Aorta (tissue), 5 donors: ENCODE results near the gene PGBD1. TPM values are rescaled to one million over a fixed set of nuclear protein-coding genes. Genes with fewer than 3 reads are reported as not detected.
"Not testable (repeated sequence)": the region's sequence is repeated elsewhere in the genome, so short reads cannot be mapped to it uniquely, and the experiment has no call there.

ENCODE experiments used
- ATAC-seq: fragments of 200-7000 bp; cut with Tn5 transposase; one replicate; pipeline ENCODE4 v1.9.1; 2022; ENCODE audit warnings: moderate library complexity; ENCODE audit not compliant: low FRiP score
- DNase-seq, 2 donors: peaks; one replicate each; pipeline ENCODE4 v3.0.0-alpha.2; 2020
- H3K27ac ChIP-seq, 2 donors: one replicate each; pipeline ENCODE4 v1.5.1; 2013; ENCODE audit warnings: low read length in 2 of 2, mild to moderate bottlenecking in 2 of 2, moderate library complexity in 2 of 2, control low read depth in 1 of 2, inconsistent platforms in 1 of 2, low read depth in 1 of 2
- H3K27me3 ChIP-seq, 2 donors: one replicate each; pipeline ENCODE4 v1.6.1; 2013; ENCODE audit warnings: control low read depth in 1 of 2, low read length in 1 of 2, mild to moderate bottlenecking in 1 of 2, moderate library complexity in 1 of 2; ENCODE audit not compliant: insufficient read depth in 2 of 2, control insufficient read depth in 1 of 2
- H3K36me3 ChIP-seq, 2 donors: one replicate each; pipeline ENCODE4 v1.6.1; 2013; ENCODE audit warnings: control low read depth in 1 of 2, low read length in 1 of 2, mild to moderate bottlenecking in 1 of 2; ENCODE audit not compliant: insufficient read depth in 2 of 2, control insufficient read depth in 1 of 2
- H3K4me1 ChIP-seq, 2 donors: one replicate each; pipeline ENCODE4 v1.6.1; 2013; ENCODE audit warnings: low read length in 2 of 2, control low read depth in 1 of 2, mild to moderate bottlenecking in 1 of 2, moderate library complexity in 1 of 2; ENCODE audit not compliant: insufficient read depth in 2 of 2, control insufficient read depth in 1 of 2
- H3K4me3 ChIP-seq, 2 donors: one replicate each; pipeline ENCODE4 v1.5.1; 2013; ENCODE audit warnings: low read length in 2 of 2, control low read depth in 1 of 2, mild to moderate bottlenecking in 1 of 2
- H3K9me3 ChIP-seq: one replicate; pipeline ENCODE4 v1.6.1; 2013; ENCODE audit warnings: mild to moderate bottlenecking, low read length; ENCODE audit not compliant: control insufficient read depth
- WGBS, 2 donors: extraction: QIAGEN DNeasy Blood & Tissue Kit; methylation state at CpG; one replicate each; pipeline ENCODE4 v1.1.7; 2013; 5-methylcytosine and 5-hydroxymethylcytosine counted together
- intact Hi-C, 2 donors: fragments of 100-400 bp; cut with DNase I; formaldehyde crosslinking; loops; one replicate each; pipeline versions ENCODE4 v1.14.2 to v1.15.0; 2022
- polyA plus RNA-seq, 2 donors: library from polyadenylated mRNA; stranded (reverse); fragments of 200-250 nt; gene quantifications; one replicate each; pipeline ENCODE4 v1.2.3, GENCODE V29; 2013
- total RNA-seq, 2 donors: library from RNA; stranded (reverse); fragmentation: NEBNext Ultra II Directional; extraction: Animal tissue kit (Norgen Biotek cat#: 25700); gene quantifications; one replicate each; pipeline ENCODE4 v1.2.1, GENCODE V29; 2021
- donor health status: healthy with polysubstance abuse.
- donor health status: Bipolar disorder and iron deficiency.
- donor health status: DM: no; HTN: no; CAD: no.
- donor health status: DM: no; HTN: no; CAD: no.
- donor health status: DM: yes; HTN: yes; CAD: no.

PGBD1 gene
- total and polyA plus RNA-seq, 4 donors, result 3.5 to 7.2 (median 6.4) TPM

- no peaks in the 10 kb centered on the region for H3K9me3 ChIP-seq
- no peak for ATAC-seq
- intact Hi-C loops, result loop anchor here (5.0 to 10.0 kb wide), 3 partner anchors 44 to 74 kb away; partner anchors contain the start of gene ZKSCAN3 (in 1 of the 2)
These were observed 1.6 kb downstream of the PGBD1 start for GRCh38 chr6:28282926-28283325.

DNA sequence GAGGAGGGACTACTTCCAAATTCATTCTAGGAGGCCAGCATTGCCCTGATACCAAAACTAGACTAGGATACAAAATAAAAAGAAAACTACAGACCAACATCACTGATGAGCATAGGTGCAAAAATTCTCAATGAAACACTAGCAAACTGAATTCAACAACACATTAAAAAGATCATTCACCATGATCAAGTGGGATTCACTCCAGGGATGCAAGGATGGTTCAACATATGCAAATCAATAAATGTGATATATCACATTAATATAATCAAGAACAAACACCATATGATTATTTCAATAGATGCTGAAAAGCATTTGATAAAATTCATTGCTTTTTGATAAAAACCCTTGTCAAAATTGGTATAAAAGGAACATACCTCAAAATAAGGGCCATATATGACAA lies 10.2 kb downstream of the PGBD1 start:
- no peak for DNase-seq
- Histone ChIP-seq H3K27ac (no peak overlapping the region), H3K9me3 (no peaks in the 10 kb centered on the region), H3K4me3 (no peak overlapping the region), H3K4me1 (no peaks in the 10 kb centered on the region), H3K27me3 (no peaks in the 10 kb centered on the region), H3K36me3 (peaks cover 3 to 4% of the 10 kb centered on the region in 2 donors)
- intact Hi-C loops, result no loop called here
- no peak for ATAC-seq

More at GRCh38 chr6:28282926-28283325, 1.6 kb downstream of the PGBD1 start:
- H3K27me3 ChIP-seq, result no peaks in the 10 kb centered on the region
- 95 to 99% methylated on average over 2 of the region's 2 CpGs for WGBS, 2 donors
- H3K27ac ChIP-seq, result no peak overlapping the region
- DNase-seq, result no peak
- peaks cover 0 to 2% of the 10 kb centered on the region in 2 donors for H3K4me1 ChIP-seq
- H3K36me3 ChIP-seq, result peaks cover 3 to 6% of the 10 kb centered on the region in 2 donors
- H3K4me3 ChIP-seq, result no peak overlapping the region

GRCh38 chr6:28295326-28295725 lies 14.0 kb downstream of the PGBD1 start:
- Histone ChIP-seq H3K4me1 (no peaks in the 10 kb centered on the region), H3K27ac (no peak overlapping the region), H3K27me3 (no peaks in the 10 kb centered on the region), H3K36me3 (peaks cover 0 to 14% of the 10 kb centered on the region in 2 donors), H3K4me3 (no peak overlapping the region), H3K9me3 (no peaks in the 10 kb centered on the region)
- 93 to 95% methylated on average over 5 of the region's 5 CpGs for WGBS, 2 donors
- ATAC-seq (no peak), DNase-seq (no peak)
- intact Hi-C loops, result no loop called here

DNA sequence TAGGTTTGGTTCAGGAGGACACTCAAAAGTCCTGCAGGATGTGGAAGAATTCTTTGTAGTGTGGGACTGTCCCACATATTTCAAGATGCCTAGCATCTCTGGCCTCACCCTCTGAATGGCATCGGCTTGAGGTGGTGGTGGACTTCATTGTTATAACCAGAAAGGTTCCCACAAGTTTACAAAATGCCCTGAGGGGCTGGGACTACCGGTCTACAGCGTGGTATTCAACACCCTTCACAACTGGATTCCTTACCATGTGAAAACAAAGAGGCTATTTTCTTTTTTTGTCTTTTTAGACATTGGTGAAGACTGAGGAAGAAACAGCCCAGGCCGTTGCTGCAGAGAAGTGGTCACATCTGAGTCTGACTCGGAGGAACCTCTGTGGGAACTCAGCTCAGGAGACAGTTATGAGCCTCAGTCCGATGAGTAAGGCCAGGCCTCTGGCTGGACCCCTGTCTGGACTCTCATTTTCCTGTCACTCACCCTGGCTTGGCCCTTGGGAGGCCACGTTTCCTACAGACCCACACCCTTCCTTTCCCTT lies 15.2 kb downstream of the PGBD1 start:
- H3K36me3 ChIP-seq, result peaks cover 0 to 14% of the 10 kb centered on the region in 2 donors
- H3K27ac ChIP-seq, result no peak overlapping the region
- H3K4me1 ChIP-seq, result no peaks in the 10 kb centered on the region
- no peaks in the 10 kb centered on the region for H3K27me3 ChIP-seq
- no peaks in the 10 kb centered on the region for H3K9me3 ChIP-seq
- H3K4me3 ChIP-seq, result no peak overlapping the region
- ATAC-seq (no peak), DNase-seq (no peak)
- 84 to 93% methylated on average over 7 of the region's 7 CpGs for WGBS, 2 donors
- intact Hi-C loops, result no loop called here

DNA sequence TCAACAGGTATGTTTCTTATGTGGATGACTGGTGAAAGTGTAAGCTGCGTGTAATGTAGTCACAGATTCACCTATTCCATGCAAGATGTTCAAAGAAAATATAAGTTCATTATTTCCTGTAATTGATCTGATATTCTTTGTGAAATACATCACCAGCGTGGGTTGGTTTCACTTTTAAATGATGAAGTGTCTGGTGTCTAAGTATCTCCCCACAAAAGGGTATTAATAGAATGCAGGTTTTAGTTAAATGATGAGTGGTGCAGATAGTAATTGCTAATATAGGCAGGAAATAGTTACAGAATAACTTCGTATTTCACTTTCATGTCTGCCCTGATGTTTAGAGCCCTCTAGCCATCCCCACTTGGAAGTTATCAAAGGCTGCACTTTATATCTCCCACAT lies 22.2 kb downstream of the PGBD1 start:
- Histone ChIP-seq H3K4me3 (no peak overlapping the region), H3K36me3 (peaks cover 1 to 4% of the 10 kb centered on the region in 2 donors), H3K27ac (no peak overlapping the region), H3K4me1 (no peaks in the 10 kb centered on the region), H3K9me3 (no peaks in the 10 kb centered on the region), H3K27me3 (no peaks in the 10 kb centered on the region)
- intact Hi-C loops, result no loop called here
- DNase-seq, result no peak
- no peak for ATAC-seq
- 93 to 96% methylated on average over 3 of the region's 3 CpGs for WGBS, 2 donors

GRCh38 chr6:28306363-28306762 lies 25.0 kb downstream of the PGBD1 start:
- H3K36me3 ChIP-seq, H3K27me3 ChIP-seq, ATAC-seq, H3K4me1 ChIP-seq, H3K9me3 ChIP-seq, DNase-seq, H3K27ac ChIP-seq, intact Hi-C loops, H3K4me3 ChIP-seq: not testable (repeated sequence)

- no peaks in the 10 kb centered on the region for H3K4me1 ChIP-seq
- intact Hi-C loops, result no loop called here
- H3K9me3 ChIP-seq, result peaks cover 2% of the 10 kb centered on the region
- no peak for ATAC-seq
- no peak overlapping the region for H3K27ac ChIP-seq
- H3K36me3 ChIP-seq, result peaks cover 0 to 2% of the 10 kb centered on the region in 2 donors
- H3K4me3 ChIP-seq, result no peak overlapping the region
- 84 to 85% methylated on average over 9 of the region's 9 CpGs for WGBS, 2 donors
- H3K27me3 ChIP-seq, result no peaks in the 10 kb centered on the region
- no peak for DNase-seq
These were observed 29.9 kb downstream of the PGBD1 start for GRCh38 chr6:28311139-28311823.

GRCh38 chr6:28312939-28313338 lies 31.6 kb downstream of the PGBD1 start:
- Histone ChIP-seq H3K36me3 (peaks cover 0 to 2% of the 10 kb centered on the region in 2 donors), H3K4me1 (no peaks in the 10 kb centered on the region), H3K9me3 (peaks cover 2% of the 10 kb centered on the region), H3K4me3 (no peak overlapping the region), H3K27ac (no peak overlapping the region), H3K27me3 (no peaks in the 10 kb centered on the region)
- intact Hi-C loops, result no loop called here
- WGBS, 2 donors, result 85 to 90% methylated on average over 23 of the region's 23 CpGs
- DNase-seq, result no peak
- ATAC-seq, result no peak

GRCh38 chr6:28315628-28316027 lies 34.3 kb downstream of the PGBD1 start:
- intact Hi-C loops, result no loop called here
- Histone ChIP-seq H3K36me3 (peaks cover 0 to 2% of the 10 kb centered on the region in 2 donors), H3K27me3 (no peaks in the 10 kb centered on the region), H3K4me1 (no peaks in the 10 kb centered on the region), H3K27ac (no peak overlapping the region), H3K9me3 (peaks cover 4% of the 10 kb centered on the region), H3K4me3 (no peak overlapping the region)
- no peak for ATAC-seq
- 77 to 78% methylated on average over 3 of the region's 3 CpGs for WGBS, 2 donors
- no peak for DNase-seq
